ENCODE measurements around the gene ZC3H14.

The ZC3H14 gene

DNA sequence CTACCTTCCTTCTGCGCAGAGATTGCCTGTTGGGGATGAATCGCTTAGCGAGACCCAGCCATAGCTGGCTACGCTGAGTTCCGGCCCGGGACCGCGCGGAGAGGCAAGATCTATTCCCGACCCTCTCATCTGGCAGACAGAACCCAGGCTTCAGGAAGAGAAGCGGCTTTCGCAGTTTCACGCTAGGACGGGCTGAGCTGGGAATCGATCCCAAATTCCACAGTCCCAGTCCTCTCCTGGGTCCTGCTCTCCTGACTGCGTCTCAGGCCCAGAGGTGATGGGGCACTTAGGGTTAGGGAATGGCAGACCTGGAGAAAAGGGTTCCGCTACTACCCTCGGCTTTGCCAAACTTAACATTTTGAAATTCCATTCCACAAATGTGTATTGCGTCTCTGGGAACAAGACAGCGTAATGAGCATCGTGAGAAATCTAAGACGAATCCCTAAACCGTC lies 10.8 kb upstream of the ZC3H14 start:
- DNase-seq: no peak

GRCh38 chr14:88552876-88553275 lies 10.0 kb upstream of the ZC3H14 start:
- DNase-seq: no peak

GRCh38 chr14:88553886-88554456 lies 8.9 kb upstream of the ZC3H14 start:
- peak; percentile 64 for DNase-seq

DNA sequence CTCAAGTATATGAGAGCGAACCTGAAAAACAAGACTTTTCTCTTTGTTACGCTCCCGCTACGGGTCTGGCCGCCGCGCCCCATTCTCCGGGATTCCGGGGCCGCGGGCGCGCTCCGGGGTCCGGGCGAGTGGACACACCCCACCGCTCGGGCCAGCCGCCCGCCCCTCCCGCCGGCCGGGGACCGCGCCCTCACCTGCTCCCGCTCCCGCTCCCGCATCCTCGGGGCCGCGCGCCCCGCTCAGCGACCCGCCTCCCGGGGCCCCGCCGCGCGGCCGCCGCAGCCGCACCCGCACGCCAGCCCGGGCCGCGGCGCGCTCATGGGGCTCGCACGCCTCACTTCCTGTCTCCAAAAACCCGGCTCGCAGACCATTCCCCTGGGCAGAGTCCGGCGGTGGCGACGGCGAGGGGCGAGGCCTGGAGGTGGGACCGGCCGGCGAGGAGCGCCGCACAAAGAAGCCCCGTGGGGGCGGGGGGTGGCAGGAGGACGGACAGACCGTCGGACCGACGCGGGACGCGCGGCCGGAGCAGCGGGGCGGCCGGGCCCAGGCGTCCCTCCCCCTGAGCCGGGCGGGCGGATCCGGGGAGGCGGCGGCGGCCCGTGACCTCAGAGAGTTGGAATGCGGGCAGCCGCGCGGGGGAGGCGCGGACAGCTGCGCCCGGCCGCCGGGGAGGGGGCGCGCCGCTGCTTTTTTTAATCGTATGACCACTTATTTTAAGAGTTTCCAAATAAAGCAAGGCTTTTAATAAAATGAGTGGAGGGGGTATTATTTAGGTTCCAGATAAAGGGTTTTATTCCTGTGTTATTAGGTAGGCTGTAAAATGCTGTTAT lies 8.2 kb upstream of the ZC3H14 start, which contains the start of gene PTPN21:
PTPN21 (minus strand) TSS at position 551 of the 830 bp plus-strand sequence. CDS start 4,590 bp downstream, outside the sequence.
- peak; percentile 87 for DNase-seq

DNA sequence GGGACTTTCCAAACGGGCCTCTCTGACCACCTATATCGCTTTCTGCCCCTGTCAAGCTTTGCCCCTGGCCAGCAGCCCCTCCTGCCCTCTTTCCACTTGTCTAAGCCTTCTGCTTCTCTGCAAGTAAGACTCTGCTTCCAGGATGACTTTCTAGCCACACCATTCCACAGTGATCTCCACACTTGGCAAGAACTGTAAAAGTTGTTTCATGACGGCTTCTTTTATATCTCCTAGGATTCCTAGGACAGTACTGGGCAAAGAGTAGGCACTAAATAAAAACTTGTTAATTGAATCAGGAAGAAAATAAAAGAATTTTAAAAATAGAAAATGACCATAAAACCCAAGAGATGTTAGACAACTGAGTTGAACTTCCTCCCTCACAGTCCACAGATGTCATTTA lies 6.3 kb upstream of the ZC3H14 start:
- no peak for DNase-seq

DNA sequence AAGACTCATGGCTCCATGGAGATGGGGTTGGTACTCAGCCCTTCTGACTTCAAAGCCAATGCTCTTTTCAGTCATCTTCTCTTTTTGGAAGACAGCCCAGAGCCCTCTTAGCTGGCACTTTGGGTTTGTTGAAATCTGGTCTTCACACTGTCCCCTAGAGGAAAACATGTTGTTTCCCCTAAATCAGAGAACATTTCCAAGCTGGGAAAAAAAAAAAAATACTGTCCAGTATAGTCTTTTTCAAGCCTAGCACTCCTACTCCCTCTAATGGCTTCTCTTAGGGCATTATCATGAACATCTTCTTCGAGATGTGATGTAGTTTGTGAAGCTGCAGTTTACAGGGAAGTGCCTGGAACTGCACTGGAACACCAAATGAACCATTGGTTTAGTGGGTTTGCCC lies 3.0 kb upstream of the ZC3H14 start:
- DNase-seq: peak; percentile 12

GRCh38 chr14:88562532-88562830 lies 356 bp upstream of the ZC3H14 start:
- DNase-seq: no peak

DNA sequence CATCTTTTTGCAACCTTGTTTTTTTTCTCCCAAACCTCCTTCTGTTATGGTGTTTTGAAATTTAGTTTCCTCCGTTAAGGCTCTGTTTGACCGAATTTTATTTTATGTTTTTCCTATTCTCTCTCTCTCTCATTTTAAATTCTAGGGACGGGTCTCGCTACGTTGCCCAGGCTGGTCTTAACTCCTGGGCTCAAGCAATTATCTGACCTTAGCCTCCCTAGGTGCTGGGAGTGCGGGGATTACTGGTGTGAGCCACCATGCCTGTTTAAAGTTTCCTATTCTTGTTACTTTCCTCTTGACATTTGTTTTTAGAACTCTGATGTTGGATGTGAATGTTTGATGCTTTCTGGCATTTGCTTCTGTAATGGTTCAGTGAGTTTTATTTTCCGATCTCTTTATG lies 1.0 kb downstream of the ZC3H14 start:
- no peak for DNase-seq

GRCh38 chr14:88565427-88565826 lies 2.6 kb downstream of the ZC3H14 start:
- no peak for DNase-seq

- no peak for DNase-seq
Measured at GRCh38 chr14:88568196-88568595, 5.4 kb downstream of the ZC3H14 start.

GRCh38 chr14:88572117-88572516 lies 9.3 kb downstream of the ZC3H14 start:
- no peak for DNase-seq

GRCh38 chr14:88576222-88576621 lies 13.4 kb downstream of the ZC3H14 start:
- no peak for DNase-seq

GRCh38 chr14:88584451-88584850 lies 21.6 kb downstream of the ZC3H14 start:
- no peak for DNase-seq

GRCh38 chr14:88588081-88588480 lies 25.2 kb downstream of the ZC3H14 start:
- DNase-seq: no peak

GRCh38 chr14:88590173-88590572 lies 27.3 kb downstream of the ZC3H14 start:
- no peak for DNase-seq

DNA sequence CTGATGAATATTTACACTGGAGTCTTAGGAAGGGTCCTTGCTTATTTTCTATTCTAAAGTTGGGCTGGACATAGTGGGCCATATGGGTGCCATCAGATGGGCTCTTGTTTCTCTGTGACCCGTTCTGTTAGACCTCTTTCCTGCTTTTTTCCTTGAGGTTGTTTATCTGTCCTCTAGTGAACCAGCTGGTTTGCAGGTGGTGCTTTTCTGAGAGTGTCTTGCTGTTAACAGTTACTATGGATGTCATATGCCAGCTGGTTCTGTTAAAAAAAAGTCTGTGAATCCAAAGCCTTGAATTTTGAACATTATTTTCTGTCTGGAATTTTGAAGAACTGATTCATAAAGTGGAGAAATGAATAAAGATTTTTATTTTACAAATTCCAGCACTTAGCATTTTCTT lies 29.2 kb downstream of the ZC3H14 start:
- DNase-seq: no peak

DNA sequence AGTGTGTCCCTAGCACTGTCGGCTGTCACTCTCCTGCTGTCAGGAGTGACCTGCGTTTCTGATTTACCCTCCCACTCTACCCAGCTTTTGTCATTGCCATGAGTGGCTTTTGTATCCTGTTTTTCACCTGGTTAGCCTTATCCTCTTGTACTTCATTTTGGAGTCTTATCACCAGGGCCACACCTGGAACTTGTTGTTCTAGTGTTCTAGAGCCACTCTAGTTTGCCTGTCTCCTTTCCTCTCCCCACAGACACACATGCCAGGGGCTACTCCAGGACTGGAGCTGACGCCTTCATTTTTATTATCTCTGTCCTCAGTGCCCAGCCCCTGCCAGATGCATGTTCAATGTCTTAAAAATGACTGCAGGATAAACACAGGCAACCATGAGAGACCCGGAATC lies 34.2 kb downstream of the ZC3H14 start:
- no peak for DNase-seq

DNA sequence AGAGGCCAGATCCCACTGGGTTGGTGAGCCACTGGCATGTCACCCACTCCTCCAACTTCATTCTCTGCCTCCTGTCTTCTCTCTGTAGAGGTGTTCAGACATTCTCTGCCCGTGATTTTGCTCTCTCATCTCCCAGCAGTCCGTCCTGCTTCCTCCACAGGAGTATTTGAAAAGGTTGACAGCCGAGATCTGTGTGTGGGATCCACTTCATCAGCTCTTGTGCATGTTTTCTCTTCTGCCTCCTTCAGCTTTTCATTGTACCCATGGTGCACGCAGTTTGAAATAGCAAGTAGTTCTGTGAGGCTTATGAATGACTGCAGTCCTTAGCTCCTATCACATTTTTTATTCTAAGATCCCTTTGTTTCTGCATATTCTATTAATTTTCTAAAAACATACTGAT lies 34.8 kb downstream of the ZC3H14 start:
- no peak for DNase-seq

DNA sequence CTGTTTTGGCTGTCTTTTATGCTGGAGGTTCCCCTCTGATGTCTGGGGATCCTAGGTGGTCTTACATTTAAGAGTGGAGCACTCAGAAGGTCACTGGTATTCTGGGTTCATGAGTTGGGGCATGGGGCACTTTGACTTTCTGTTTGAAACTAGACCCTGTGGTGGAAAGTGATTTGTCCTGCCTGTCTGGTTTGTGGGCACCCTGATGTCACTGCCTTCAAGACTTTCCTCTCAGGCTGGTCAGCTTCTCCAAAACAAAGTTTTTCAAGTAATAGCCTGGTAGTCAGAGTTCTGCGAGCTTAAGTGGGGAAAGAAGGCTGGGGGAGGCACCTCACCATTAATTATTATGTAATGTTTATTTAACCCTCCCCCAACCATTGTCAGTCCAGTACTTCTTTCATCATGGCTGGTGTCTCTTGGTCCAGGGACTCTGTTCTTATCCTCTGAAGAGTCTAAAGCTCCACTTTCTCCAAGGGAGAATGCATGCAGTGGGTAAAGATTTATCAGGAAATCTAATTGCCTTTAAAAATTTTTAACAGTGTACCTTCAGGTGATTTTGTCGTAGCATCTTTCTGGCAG lies 35.3 kb downstream of the ZC3H14 start:
- no peak for DNase-seq

DNA sequence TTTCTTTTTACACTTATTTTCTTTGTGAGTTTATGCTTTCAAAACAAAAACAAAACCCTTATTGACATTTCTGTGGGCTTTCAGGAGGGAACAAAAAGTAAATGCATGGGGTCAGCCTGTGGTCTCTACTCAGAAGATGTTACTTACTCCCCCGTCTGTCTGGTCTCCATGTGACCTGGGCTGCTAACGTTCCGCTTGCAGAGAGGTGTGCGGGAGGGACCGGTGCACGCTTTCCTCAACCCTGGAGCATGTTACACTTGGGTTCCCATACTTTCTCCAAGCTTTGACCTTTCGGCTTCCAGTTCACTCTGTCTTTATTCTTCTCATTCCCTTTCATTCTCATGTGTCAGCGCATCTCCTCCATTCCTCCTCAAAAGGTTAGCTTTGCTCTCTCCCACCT lies 36.5 kb downstream of the ZC3H14 start:
- no peak for DNase-seq

DNA sequence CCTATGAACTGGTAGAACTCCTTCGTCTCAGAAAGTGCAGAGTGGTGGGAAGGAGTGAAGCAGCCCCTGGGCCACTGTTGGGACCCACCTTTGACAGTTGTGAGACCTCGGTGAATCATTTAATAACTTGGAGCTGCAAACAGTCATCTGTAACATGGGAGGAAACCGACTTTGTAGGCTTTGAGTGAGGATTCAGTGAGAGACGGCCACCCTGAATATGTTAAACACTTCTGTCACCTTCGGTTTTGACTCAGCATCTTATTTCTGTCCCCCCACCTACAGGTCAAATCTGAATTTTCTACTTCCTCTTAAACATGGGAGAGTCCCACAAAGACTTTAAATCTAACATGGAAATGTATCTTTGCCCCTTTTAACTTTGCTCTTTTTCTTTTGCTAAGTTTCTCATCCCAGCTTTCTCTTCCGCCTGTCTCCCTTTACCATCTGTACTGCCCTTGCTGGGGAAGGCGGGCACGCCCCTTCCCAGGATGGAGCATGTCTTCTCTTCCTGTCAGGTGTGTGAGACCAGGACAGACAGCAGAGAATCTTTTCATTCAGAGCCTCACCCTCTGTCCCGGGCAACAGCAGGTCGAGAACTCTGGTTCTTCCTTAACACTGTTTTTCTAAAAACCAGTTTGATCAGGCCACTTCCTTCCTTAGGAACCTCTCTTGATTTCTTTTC lies 37.1 kb downstream of the ZC3H14 start:
- no peak for DNase-seq

GRCh38 chr14:88604212-88604611 lies 41.4 kb downstream of the ZC3H14 start:
- DNase-seq: no peak

GRCh38 chr14:88605594-88605993 lies 42.8 kb downstream of the ZC3H14 start:
- no peak for DNase-seq

- no peak for DNase-seq
Measured at GRCh38 chr14:88607829-88608228, 45.0 kb downstream of the ZC3H14 start.

All from retina (tissue), 1 donor.